Panc1 (cell line): ENCODE measurements around the gene CHST11. TPM values are rescaled to one million over a fixed set of nuclear protein-coding genes. Genes with fewer than 3 reads are reported as not detected.

Source experiments
- ATAC-seq: fragments of 200-7000 bp; cut with Tn5 transposase; 2 replicates; pipeline ENCODE4 v1.9.1; 2020; ENCODE audit warnings: mild to moderate bottlenecking, moderate library complexity
- BruUV-seq: library from RNA; stranded (reverse); fragments of 400-500 nt; replicated peaks from 2 replicates; lab custom pipeline; 2021; lab: Mats Ljungman, UMichigan
- CTCF ChIA-PET: fragments of 300-600 bp; sonication (Branson Sonifier 250); formaldehyde crosslinking; loops from one replicate; lab custom pipeline; 2022; ENCODE audit warnings: antibody characterized with exemption; lab: Charles Lee
- POLR2A ChIA-PET: fragments of 300-600 bp; sonication (Branson Sonifier 250); formaldehyde crosslinking; loops from one replicate; lab custom pipeline; 2022; ENCODE audit warnings: antibody characterized with exemption; lab: Charles Lee
- DNase-seq: peaks from one replicate; pipeline ENCODE4 v3.0.0-alpha.2; 2010; ENCODE audit warnings: low read depth, low spot score
- H3K27ac ChIP-seq: 2 replicates; pipeline ENCODE4 v1.5.1; 2011; ENCODE audit warnings: mild to moderate bottlenecking, low read length, inconsistent platforms
- H3K27me3 ChIP-seq: fragments of 200-500 bp; sonication (Bioruptor generic); 2 replicates; pipeline ENCODE4 v1.6.0; 2014; ENCODE audit warnings: low read length, inconsistent platforms; ENCODE audit not compliant: control insufficient read depth, insufficient read depth
- H3K36me3 ChIP-seq: fragments of 200-500 bp; sonication (Bioruptor generic); 2 replicates; pipeline ENCODE4 v1.5.1; 2014; ENCODE audit warnings: inconsistent platforms, mild to moderate bottlenecking, low read length, moderate library complexity; ENCODE audit not compliant: control insufficient read depth, insufficient read depth
- H3K4me1 ChIP-seq: 2 replicates; pipeline ENCODE4 v1.5.1; 2011; ENCODE audit warnings: inconsistent platforms, mild to moderate bottlenecking, low read length, moderate library complexity; ENCODE audit not compliant: control insufficient read depth, insufficient read depth
- H3K4me3 ChIP-seq, 2 experiments: 2 replicates each; pipeline ENCODE4 v1.5.1; 2011 to 2012; ENCODE audit warnings: low read depth in 2 of 2, low read length in 2 of 2, mild to moderate bottlenecking in 2 of 2, inconsistent platforms in 1 of 2, moderate library complexity in 1 of 2
- H3K9me3 ChIP-seq: fragments of 200-500 bp; sonication (Bioruptor generic); 2 replicates; pipeline ENCODE4 v1.5.1; 2014; ENCODE audit warnings: low read depth, mild to moderate bottlenecking, inconsistent platforms, low read length, moderate library complexity; ENCODE audit not compliant: control insufficient read depth, insufficient read depth
- CTCF ChIP-seq: fragments of 450-650 bp; IDR thresholded peaks from 2 replicates; pipeline ENCODE4 v1.5.1; 2017; ENCODE audit warnings: mild to moderate bottlenecking
- POLR2AphosphoS5 ChIP-seq: IDR thresholded peaks from 2 replicates; pipeline ENCODE4 v1.6.1; 2012; ENCODE audit warnings: mild to moderate bottlenecking, low read depth, low read length, moderate library complexity
- REST ChIP-seq, 2 experiments: IDR thresholded peaks; 2 replicates each; pipeline ENCODE4 v1.6.1; 2011 to 2012; ENCODE audit warnings: low read depth in 2 of 2, control low read depth in 1 of 2, low read length in 1 of 2, mild to moderate bottlenecking in 1 of 2, moderate library complexity in 1 of 2; ENCODE audit not compliant: insufficient read depth in 1 of 2
- SIN3A ChIP-seq: IDR thresholded peaks from 2 replicates; pipeline ENCODE4 v1.6.1; 2012; ENCODE audit warnings: low read depth, mild to moderate bottlenecking, low read length, moderate library complexity, borderline replicate concordance; ENCODE audit not compliant: insufficient read depth
- TCF7L2 ChIP-seq: IDR thresholded peaks from 2 replicates; pipeline ENCODE4 v1.6.1; 2011; ENCODE audit warnings: mild to moderate bottlenecking, low read depth, low read length, inconsistent platforms
- in situ Hi-C: cut with HindIII; loops from 2 replicates; pipeline ENCODE4 v1.10.0; 2016; ENCODE audit warnings: low sequenced_read_pairs, low pct_unique_long_range_greater_than_20kb
- intact Hi-C: fragments of 100-400 bp; cut with micrococcal nuclease; formaldehyde crosslinking; loops from one replicate; pipeline ENCODE4 v1.10.0; 2022; ENCODE audit not compliant: unreplicated experiment
- total RNA-seq: library from RNA; stranded (reverse); gene quantifications from one replicate; pipeline ENCODE4 v1.2.1, GENCODE V29; 2021; ENCODE audit not compliant: unreplicated experiment

The CHST11 gene
- total RNA-seq, 1 experiment from 2014 or later = 11.4 TPM

GRCh38 chr12:104672096-104672445 is 215.3 kb downstream of the CHST11 start:
- no TSS peak for BruUV-seq
- intact Hi-C loops (no loop called here), in situ Hi-C loops (no loop called here)
- Histone ChIP-seq H3K9me3 (no peaks in the 10 kb centered on the region), H3K36me3 (no peaks in the 10 kb centered on the region), H3K4me1 (peaks cover 22% of the 10 kb centered on the region), H3K27ac (peak overlapping the region; percentile 67), H3K27me3 (no peaks in the 10 kb centered on the region), H3K4me3 (no peak overlapping the region)
- ChIA-PET POLR2A (no interaction called here), CTCF (no interaction called here)
- no peak for TF ChIP-seq TCF7L2
- no peak for TF ChIP-seq REST (IDR thresholded peaks at IDR 0.05; ENCODE audit: insufficient read depth in 1 of 2, low read depth in 2 of 2, low read length in 1 of 2)
- no peak for TF ChIP-seq POLR2AphosphoS5
- no peak for TF ChIP-seq CTCF
- TF ChIP-seq SIN3A = no peak
- peak; percentile 14; the same call in 1 of the 2 replicates for ATAC-seq
- no peak for DNase-seq

GRCh38 chr12:104672501-104673265 is 215.9 kb downstream of the CHST11 start:
- BruUV-seq = no TSS peak
- CTCF ChIA-PET = no interaction called here
- peaks cover 22% of the 10 kb centered on the region for H3K4me1 ChIP-seq
- H3K27ac ChIP-seq = no peak overlapping the region
- intact Hi-C loops = no loop called here
- TF ChIP-seq TCF7L2 = no peak
- TF ChIP-seq SIN3A = no peak
- TF ChIP-seq POLR2AphosphoS5 = no peak
- TF ChIP-seq REST (IDR thresholded peaks at IDR 0.05; ENCODE audit: insufficient read depth in 1 of 2, low read depth in 2 of 2, low read length in 1 of 2) = no peak
- no peak for TF ChIP-seq CTCF
- H3K36me3 ChIP-seq = no peaks in the 10 kb centered on the region
- ATAC-seq (no peak), DNase-seq (no peak)
- POLR2A ChIA-PET = no interaction called here
- H3K4me3 ChIP-seq = no peak overlapping the region
- no peaks in the 10 kb centered on the region for H3K27me3 ChIP-seq
- in situ Hi-C loops = no loop called here
- H3K9me3 ChIP-seq = no peaks in the 10 kb centered on the region
